Keratinocyte (primary cell): ENCODE results near the gene SCFD1. TPM values are rescaled to one million over a fixed set of nuclear protein-coding genes. Genes with fewer than 3 reads are reported as not detected.

Experiments used
- DNase-seq: peaks from one replicate; pipeline ENCODE4 v3.0.0-alpha.2; 2011; ENCODE audit warnings: low read depth, missing footprints, low spot score
- FAIRE-seq: peaks from 2 replicates; lab custom pipeline; 2011; peaks lifted over from hg19 to GRCh38; lab: Jason Lieb, UNC
- H2AFZ ChIP-seq: 2 replicates; pipeline ENCODE4 v1.6.0; 2012; ENCODE audit warnings: low read length, control low read depth, inconsistent platforms; ENCODE audit not compliant: control insufficient read depth
- H3K27ac ChIP-seq: 2 replicates; pipeline ENCODE4 v1.5.1; 2011; ENCODE audit warnings: low read length; ENCODE audit not compliant: control insufficient read depth, insufficient read depth
- H3K27me3 ChIP-seq: 3 replicates; pipeline ENCODE4 v1.6.0; 2011; ENCODE audit warnings: low read length; ENCODE audit not compliant: control insufficient read depth, insufficient read depth; ENCODE audit errors: extremely low read depth
- H3K36me3 ChIP-seq, 2 experiments: 2 replicates in 1 of 2; 3 replicates in 1 of 2; pipeline ENCODE4 v1.5.1; 2011; ENCODE audit warnings: low read length in 2 of 2, mild to moderate bottlenecking in 1 of 2; ENCODE audit not compliant: control insufficient read depth in 2 of 2, insufficient read depth in 2 of 2; ENCODE audit errors: extremely low read depth in 1 of 2
- H3K4me1 ChIP-seq: 3 replicates; pipeline ENCODE4 v1.5.1; 2011; ENCODE audit warnings: low read length; ENCODE audit not compliant: control insufficient read depth, insufficient read depth; ENCODE audit errors: extremely low read depth
- H3K4me2 ChIP-seq: 3 replicates; pipeline ENCODE4 v1.6.0; 2011; ENCODE audit warnings: low read depth, low read length; ENCODE audit not compliant: control insufficient read depth, insufficient read depth; ENCODE audit errors: extremely low read depth
- H3K4me3 ChIP-seq, 3 experiments: fragments of 200-600 bp in 1 of 3; sonication (generic) in 1 of 3; 2 replicates in 2 of 3; 3 replicates in 1 of 3; pipeline ENCODE4 v1.5.1; 2011 to 2016; ENCODE audit warnings: low read length in 3 of 3, mild to moderate bottlenecking in 3 of 3, control low read depth in 2 of 3, inconsistent platforms in 1 of 3, low read depth in 1 of 3, mixed read lengths in 1 of 3, mixed run types in 1 of 3, moderate library complexity in 1 of 3; ENCODE audit not compliant: control insufficient read depth in 2 of 3, insufficient read depth in 2 of 3; ENCODE audit errors: extremely low read depth in 1 of 3
- H3K79me2 ChIP-seq: 2 replicates; pipeline ENCODE4 v1.6.0; 2012; ENCODE audit warnings: low read length; ENCODE audit not compliant: control insufficient read depth, insufficient read depth
- H3K9ac ChIP-seq: 3 replicates; pipeline ENCODE4 v1.6.0; 2011; ENCODE audit warnings: low read length; ENCODE audit not compliant: control insufficient read depth, insufficient read depth; ENCODE audit errors: extremely low read depth
- H3K9me1 ChIP-seq: 3 replicates; pipeline ENCODE4 v1.6.0; 2011; ENCODE audit warnings: low read length; ENCODE audit not compliant: control insufficient read depth, insufficient read depth; ENCODE audit errors: extremely low read depth
- H3K9me3 ChIP-seq: 2 replicates; pipeline ENCODE4 v1.5.1; 2012; ENCODE audit warnings: low read depth, low read length; ENCODE audit not compliant: control insufficient read depth
- H4K20me1 ChIP-seq: 3 replicates; pipeline ENCODE4 v1.6.0; 2011; ENCODE audit warnings: low read length; ENCODE audit not compliant: control insufficient read depth, insufficient read depth; ENCODE audit errors: extremely low read depth
- CTCF ChIP-seq, 3 experiments: IDR thresholded peaks in 1 of 3; conservative IDR thresholded peaks in 1 of 3; optimal IDR thresholded peaks in 1 of 3; 2 replicates in 2 of 3; 3 replicates in 1 of 3; pipeline versions ENCODE3 to v1.5.1; 2011; ENCODE audit warnings: low read length in 3 of 3, mild to moderate bottlenecking in 3 of 3, moderate library complexity in 2 of 3, control low read depth in 1 of 3, inconsistent platforms in 1 of 3; ENCODE audit not compliant: insufficient read depth in 2 of 3; ENCODE audit errors: extremely low read depth in 1 of 3
- EZH2 ChIP-seq: IDR thresholded peaks from one replicate; pipeline ENCODE4 v1.6.1; 2012; ENCODE audit warnings: inconsistent platforms, mild to moderate bottlenecking, low read length, moderate library complexity
- dilution Hi-C: fragments of 300-500 bp; cut with MboI; formaldehyde crosslinking; loops from one replicate; pipeline ENCODE4 v1.7.0; 2020; ENCODE audit warnings: low sequenced_read_pairs; ENCODE audit not compliant: extremely low pct_ligation_motif_present
- polyA plus RNA-seq, 5 experiments: library from polyadenylated mRNA; depleted of rRNA in 3 of 5; stranded (reverse) in 3 of 5; stranded (forward) in 1 of 5; unstranded in 1 of 5; fragments of >200 nt; gene quantifications; 1 replicate in 1 of 5; 2 replicates in 3 of 5; 3 replicates in 1 of 5; pipeline versions ENCODE4 v1.2.1 to v1.2.3, GENCODE V29; 2011 to 2012; ENCODE audit warnings: missing spikeins in 2 of 5, low read depth in 1 of 5, low replicate concordance in 1 of 5

Gene SCFD1
- polyA plus RNA-seq, 1 donor (not counting 4 experiments of a cell fraction or from before 2014, with no cell fraction given) = 100 TPM

GRCh38 chr14:30614155-30614554 is 8.0 kb upstream of the SCFD1 start:
- peaks cover 17% of the 10 kb centered on the region for H3K4me1 ChIP-seq
- no peaks in the 10 kb centered on the region for H3K9me1 ChIP-seq
- no peak overlapping the region for H3K27ac ChIP-seq
- no peak overlapping the region for H3K4me2 ChIP-seq
- no peaks in the 10 kb centered on the region for H3K27me3 ChIP-seq
- FAIRE-seq (no peak), DNase-seq (no peak)
- no peak overlapping the region for H3K4me3 ChIP-seq
- H3K9me3 ChIP-seq = no peaks in the 10 kb centered on the region
- H4K20me1 ChIP-seq = no peaks in the 10 kb centered on the region
- peaks cover 2 to 3% of the 10 kb centered on the region in 2 experiments for H3K36me3 ChIP-seq
- H3K79me2 ChIP-seq = no peaks in the 10 kb centered on the region
- H3K9ac ChIP-seq = no peak overlapping the region
- H2AFZ ChIP-seq = no peak overlapping the region
- dilution Hi-C loops = no loop called here
- TF ChIP-seq EZH2 = no peak
- TF ChIP-seq CTCF (optimal IDR thresholded peaks at IDR 0.05 in 1 of 3, IDR thresholded peaks at IDR 0.05 in 1 of 3, conservative IDR thresholded peaks at IDR 0.05 in 1 of 3; ENCODE audit: extremely low read depth in 1 of 3, insufficient read depth in 2 of 3, low read length in 3 of 3) = no peak

- H2AFZ ChIP-seq = no peak overlapping the region
- H3K79me2 ChIP-seq = peaks cover 30% of the 10 kb centered on the region
- dilution Hi-C loops = no loop called here
- no peak overlapping the region for H3K4me3 ChIP-seq
- H3K4me1 ChIP-seq = peaks cover 12% of the 10 kb centered on the region
- no peak for TF ChIP-seq CTCF (optimal IDR thresholded peaks at IDR 0.05 in 1 of 3, IDR thresholded peaks at IDR 0.05 in 1 of 3, conservative IDR thresholded peaks at IDR 0.05 in 1 of 3; ENCODE audit: extremely low read depth in 1 of 3, insufficient read depth in 2 of 3, low read length in 3 of 3)
- TF ChIP-seq EZH2 = no peak
- H3K27ac ChIP-seq = no peak overlapping the region
- no peak overlapping the region for H3K4me2 ChIP-seq
- H3K9ac ChIP-seq = no peak overlapping the region
- no peaks in the 10 kb centered on the region for H4K20me1 ChIP-seq
- no peaks in the 10 kb centered on the region for H3K9me1 ChIP-seq
- no peaks in the 10 kb centered on the region for H3K36me3 ChIP-seq
- DNase-seq (no peak), FAIRE-seq (no peak)
- H3K27me3 ChIP-seq = no peaks in the 10 kb centered on the region
- H3K9me3 ChIP-seq = no peaks in the 10 kb centered on the region
Observed at GRCh38 chr14:30620178-30620577, 1.9 kb upstream of the SCFD1 start.
